ENCODE data around the gene VPS29.

Gene VPS29

GRCh38 chr12:110444455-110444854 is 57.5 kb downstream of the VPS29 start:
- DNase-seq, result no peak
